Measurements from ENCODE around the gene UGT1A4.

The UGT1A4 gene

GRCh38 chr2:233718552-233718951, at the start of gene UGT1A4:
UGT1A4 (plus strand) TSS chr2:233718736; CDS start chr2:233718821, 85 bp downstream.
- no peak for DNase-seq (ENCODE audit: low spot score)

GRCh38 chr2:233671290-233672161, 47.0 kb upstream of the UGT1A4 start, which contains the start of gene UGT1A9:
UGT1A9 (plus strand) TSS chr2:233671898; CDS start chr2:233671935, 37 bp downstream.
- no peak for DNase-seq (ENCODE audit: low spot score)

- no peak for DNase-seq (ENCODE audit: low spot score)
Observed at GRCh38 chr2:233672886-233673285, 45.6 kb upstream of the UGT1A4 start.

GRCh38 chr2:233673896-233674295, 44.6 kb upstream of the UGT1A4 start:
- no peak for DNase-seq (ENCODE audit: low spot score)

- DNase-seq (ENCODE audit: low spot score), result no peak
Observed at GRCh38 chr2:233674314-233674713, 44.2 kb upstream of the UGT1A4 start.

DNA sequence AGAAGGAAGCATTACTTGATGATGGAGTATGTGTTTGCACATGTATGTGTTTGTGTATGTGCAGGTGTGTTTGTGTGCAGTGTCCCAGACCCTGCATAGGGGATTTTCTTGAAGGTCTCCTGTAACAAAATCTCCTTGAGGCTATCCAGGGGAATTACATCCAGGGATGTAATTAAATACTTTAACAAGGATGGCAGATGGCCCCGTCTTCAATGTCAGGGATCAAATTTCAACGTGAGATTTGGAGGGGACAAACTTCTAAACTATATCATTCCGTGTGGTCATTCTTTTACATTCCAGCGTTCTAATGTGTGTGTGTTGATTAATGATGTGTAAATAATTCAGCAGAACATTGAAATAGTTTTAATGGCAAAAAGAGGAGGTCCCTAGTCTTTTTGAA, 43.5 kb upstream of the UGT1A4 start:
- peak; percentile 1 for DNase-seq (ENCODE audit: low spot score)

GRCh38 chr2:233676046-233676445, 42.5 kb upstream of the UGT1A4 start:
- no peak for DNase-seq (ENCODE audit: low spot score)

DNA sequence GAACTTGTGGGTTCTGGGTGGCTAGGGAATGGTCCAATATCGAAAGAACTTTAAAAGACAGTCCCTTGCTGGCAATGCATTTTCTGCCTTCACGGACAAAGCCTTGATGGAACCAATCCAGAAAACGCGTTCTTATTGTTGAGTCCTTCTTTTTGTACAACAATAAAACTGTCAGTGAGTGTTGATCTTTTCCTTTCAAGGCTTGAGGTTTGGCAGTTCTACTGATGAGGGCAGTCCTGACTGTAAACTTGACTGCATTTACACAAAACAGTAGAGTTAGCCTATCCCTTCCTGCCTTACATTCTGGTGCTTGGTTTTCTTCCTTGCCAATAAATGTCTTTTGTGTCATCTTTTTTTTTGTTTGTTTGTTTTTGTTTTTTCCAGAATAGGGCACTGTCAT, 39.3 kb upstream of the UGT1A4 start:
- DNase-seq (ENCODE audit: low spot score), result no peak

DNA sequence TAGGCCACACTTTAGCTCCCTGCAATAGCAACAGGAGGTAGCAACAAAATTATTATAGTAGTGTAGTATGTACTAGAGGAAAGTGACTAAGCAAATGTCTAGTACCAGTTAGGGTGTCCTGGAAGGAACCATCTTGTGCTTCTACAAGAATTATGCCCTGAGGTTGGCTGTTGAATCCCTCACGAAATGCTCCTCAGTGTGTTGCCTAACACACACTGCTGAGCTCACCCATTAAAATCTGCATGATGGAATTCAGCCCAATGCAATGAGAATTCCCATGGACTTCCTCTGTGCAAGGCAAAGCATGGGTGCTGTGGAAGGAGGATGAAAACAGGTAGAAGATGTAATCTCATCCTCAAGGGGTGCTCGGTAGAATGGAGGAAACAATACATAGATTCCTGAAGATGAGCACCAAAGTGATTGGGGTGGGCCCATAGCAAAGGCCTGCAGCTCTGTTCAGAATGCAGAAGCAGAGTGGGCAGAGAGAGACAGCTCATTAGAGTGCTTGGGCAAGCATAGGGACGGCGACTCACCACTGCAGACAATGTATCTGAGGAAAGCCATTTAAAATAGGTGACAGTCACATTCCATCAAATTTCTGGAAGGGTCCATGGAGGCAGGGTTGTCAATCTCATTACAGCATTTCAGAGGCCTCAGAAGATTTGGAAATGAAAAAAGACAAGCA, 38.0 kb upstream of the UGT1A4 start:
- DNase-seq (ENCODE audit: low spot score), result no peak

- DNase-seq (ENCODE audit: low spot score), result no peak
Observed at GRCh38 chr2:233681521-233682099, 36.9 kb upstream of the UGT1A4 start, which contains the start of gene UGT1A7. UGT1A7 (plus strand) TSS chr2:233681901; CDS start chr2:233681938, 37 bp downstream.

DNA sequence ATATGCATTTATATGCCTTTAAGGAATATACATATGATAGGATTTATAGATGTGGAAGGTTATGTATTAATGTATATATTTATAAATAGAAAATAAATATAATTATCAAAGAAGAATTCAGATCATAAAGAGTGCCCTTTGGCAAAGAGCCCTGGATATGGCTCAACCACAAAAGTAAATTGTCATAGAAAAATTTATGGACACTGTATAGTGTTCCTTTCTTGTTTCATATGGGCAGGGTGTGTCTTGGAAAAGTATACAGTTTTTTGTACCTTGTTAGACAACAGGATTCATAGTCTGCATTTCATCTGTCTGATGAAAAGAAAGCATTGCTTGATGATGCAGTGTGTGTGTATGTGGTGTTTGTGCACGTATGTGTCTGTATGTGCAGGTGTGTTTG, 33.9 kb upstream of the UGT1A4 start:
- no peak for DNase-seq (ENCODE audit: low spot score)

DNA sequence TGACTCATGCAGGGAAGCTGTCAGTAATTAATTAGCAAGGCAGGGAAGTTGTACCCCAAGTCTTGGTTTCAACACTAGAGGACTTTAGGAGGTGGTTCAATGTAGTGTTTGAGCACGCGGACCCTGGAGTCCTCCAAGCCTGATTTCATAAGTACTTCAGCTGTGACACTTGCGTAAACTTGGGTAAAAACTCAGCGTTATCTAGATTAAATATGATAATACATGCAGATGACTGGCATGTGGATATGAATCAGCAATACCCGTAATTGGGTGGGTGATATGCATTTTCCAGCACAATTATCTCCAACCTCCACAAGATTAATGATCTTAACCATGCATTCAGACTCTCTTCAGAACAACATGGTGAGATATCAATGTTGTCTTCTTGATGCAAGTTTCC, 31.6 kb upstream of the UGT1A4 start:
- no peak for DNase-seq (ENCODE audit: low spot score)

DNA sequence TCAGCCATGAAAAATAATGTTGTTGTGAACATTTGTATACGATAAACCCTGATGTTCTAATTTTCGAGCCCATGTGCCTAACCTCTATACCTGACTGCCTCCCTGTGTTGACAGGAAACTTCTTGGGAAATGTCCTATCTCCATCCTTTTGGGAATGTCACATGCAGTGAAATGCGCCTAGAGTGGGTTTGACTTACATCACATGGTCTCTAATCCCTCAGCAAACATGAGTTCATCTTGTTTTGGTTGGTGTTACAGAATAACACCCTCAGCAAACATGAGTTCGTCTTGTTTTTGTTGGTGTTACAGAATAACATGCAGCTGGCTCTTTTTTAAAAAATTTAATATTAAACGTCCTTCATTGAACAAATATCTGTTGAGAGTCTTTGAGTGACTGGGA, 30.2 kb upstream of the UGT1A4 start:
- DNase-seq (ENCODE audit: low spot score), result no peak

- DNase-seq (ENCODE audit: low spot score), result no peak
Observed at GRCh38 chr2:233689031-233689430, 29.5 kb upstream of the UGT1A4 start.

DNA sequence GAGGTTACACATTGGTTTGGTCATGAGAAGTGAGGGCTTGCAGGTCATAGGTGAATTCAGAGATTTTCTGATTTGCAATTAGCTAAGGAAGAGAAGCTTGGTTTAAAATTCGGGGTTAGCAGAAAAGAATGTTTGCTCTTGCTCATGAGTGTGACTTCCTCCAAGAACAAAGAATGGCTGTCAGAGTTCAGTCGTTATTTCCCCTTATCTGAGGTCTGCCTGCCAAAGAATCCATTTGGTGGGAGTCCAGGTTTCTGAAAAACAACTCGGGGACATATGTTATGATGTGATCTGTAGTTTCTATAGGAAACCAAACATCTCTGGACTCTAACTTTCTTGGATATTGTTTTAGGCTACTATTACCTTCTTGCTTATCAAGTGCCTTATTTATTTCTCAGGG, 29.0 kb upstream of the UGT1A4 start:
- DNase-seq (ENCODE audit: low spot score), result no peak

DNA sequence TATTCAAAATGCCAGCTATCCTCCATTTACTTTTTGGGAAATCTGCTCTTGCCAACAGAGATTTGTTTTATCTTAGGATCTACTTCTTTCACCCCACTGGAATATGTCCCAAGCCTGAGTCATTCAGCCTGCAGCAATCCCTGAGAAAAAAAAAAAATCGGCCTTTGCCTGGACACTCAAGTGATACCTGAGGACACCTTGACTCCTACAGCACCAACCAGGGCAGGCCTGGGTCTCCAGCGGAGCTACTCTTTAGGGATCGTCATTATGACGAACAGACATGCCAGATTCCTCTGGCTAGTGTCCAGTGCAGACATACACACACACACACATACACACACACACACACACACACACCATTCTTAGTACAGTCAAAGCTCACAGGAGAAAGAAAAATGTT, 28.1 kb upstream of the UGT1A4 start:
- no peak for DNase-seq (ENCODE audit: low spot score)

DNA sequence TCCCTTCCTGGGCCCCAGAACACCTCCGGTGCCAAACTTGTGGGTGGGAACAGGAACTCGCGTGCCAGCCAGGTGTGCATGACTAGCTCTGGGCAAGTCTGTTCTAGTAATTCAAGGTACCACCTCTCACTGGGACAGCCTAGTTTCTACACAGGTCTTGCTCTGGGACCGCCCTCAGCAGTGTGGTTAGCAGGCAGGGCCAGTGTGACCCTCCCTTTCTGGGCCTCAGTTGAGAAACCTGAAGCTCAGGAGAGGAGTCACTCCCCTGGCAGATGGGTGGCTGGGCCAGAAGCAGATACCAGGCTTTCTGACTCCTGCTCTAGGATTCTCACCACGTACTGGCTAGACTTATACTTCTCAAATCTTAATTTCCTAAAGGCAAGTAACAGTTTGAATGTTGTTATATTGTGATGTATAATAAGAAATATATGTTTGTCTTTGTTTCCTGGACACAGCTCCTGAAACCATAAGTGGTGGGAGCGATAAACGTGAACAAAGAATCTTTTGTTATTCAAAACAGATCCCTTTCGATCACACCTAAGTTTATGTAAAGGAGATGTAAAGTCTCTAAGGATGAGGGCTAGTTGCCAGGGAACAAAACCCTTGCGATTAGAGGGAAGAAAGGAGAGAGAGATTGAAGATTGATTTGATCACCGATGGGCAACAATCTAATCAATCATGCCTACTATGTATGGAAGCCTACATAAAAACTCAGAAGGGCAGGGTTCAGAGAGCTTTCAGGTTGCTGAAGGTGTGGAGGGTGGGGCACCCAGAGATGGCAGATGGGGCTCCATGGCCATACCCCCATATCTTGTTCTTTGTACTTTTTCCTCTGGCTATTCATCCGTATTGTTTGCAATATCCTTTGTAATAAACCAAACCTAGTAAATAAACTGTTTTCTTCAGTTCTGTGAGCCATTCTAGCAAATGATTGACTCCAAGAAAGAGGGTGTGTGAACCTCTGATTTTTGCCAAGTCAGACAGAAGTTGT, 26.8 kb upstream of the UGT1A4 start:
- DNase-seq (ENCODE audit: low spot score), result no peak

GRCh38 chr2:233692648-233693047, 25.9 kb upstream of the UGT1A4 start, which contains the start of gene UGT1A6:
UGT1A6 (plus strand) TSS chr2:233692890; CDS start chr2:233693005, 115 bp downstream.
- DNase-seq (ENCODE audit: low spot score), result no peak

DNA sequence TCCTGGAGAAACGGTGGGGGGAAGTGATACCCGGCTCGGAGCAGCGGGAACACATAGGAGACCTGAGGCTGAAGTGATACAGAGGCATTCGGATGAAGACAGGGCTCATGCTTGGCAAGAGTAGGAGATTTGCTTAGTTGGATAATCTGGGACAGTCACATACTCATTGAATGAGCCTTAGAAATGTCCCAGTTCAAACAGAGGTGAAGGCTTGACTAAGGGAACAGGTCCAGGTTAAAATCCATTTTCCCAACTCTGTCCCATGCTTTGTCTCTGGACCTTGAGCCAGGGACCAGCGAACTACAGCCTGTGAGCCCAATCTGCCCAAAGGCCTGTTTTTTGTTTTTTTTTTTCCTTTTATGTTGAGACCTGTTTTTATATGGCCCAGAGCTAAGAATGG, 24.6 kb upstream of the UGT1A4 start:
- no peak for DNase-seq (ENCODE audit: low spot score)

DNA sequence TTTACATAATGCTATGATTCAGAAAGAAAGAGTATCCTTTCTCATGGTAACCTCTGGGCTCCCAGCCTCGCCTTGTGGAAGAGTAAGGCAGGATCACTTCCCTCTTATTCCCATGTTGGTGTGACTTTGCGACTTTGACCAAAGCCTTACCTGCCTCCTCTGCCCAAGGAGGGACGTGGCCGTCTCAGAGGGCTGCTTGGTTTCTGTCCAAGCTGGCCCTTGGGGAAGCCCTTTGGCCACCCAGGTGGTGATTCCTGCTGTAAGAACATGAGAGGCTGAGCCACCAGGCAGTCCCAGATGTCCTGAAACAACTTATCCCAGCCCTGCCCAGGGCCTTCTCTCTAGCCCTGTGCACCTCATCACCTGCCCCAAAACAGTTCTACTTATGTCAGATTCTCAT, 19.8 kb upstream of the UGT1A4 start:
- no peak for DNase-seq (ENCODE audit: low spot score)

DNA sequence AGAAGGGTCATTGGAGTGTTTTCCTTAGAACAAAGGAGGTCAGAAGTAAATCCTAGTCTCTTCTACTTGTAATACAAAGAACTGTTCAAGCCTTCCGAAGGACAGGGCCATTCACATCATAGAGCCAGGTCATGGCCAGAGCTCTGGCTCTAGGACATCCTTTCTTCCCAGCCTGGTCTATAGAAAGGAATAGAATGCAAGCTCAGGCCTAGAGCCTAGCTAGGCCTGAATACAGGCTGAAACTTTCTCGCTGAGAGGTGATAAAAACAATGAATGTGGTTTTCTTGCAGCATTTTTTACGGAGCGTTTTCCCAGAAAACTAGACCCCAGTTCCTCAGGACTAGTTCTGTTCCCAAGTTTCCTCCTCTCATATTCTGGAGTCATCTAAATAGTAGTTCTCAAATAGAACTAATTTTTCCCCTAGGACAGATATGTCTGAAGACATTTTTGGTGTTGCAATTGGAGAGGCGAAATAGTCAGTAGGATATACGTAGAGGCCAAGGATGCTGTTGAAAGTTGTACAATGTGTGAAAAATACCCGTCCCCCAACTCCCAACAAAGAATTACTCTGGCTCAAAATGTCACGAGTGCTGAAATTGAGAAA, 19.0 kb upstream of the UGT1A4 start:
- no peak for DNase-seq (ENCODE audit: low spot score)
